Activated CD4-positive, alpha-beta T cell treated with anti-CD3 and anti-CD28 coated beads, Interleukin-2, Interleukin-4, amounts not matched to agents 100 ng/mL and 50 ng/mL, durations not matched to agents 16 hours and 8 hours (primary cell): Measurements from ENCODE around the gene MSTN.

Experiments used
- DNase-seq: peaks from one replicate; pipeline ENCODE4 v3.0.0-alpha.2; 2020; ENCODE audit warnings: low spot score

Gene MSTN

GRCh38 chr2:190062601-190063000 lies at the start of gene MSTN:
Gene MSTN, minus strand, starts transcription at chr2:190062729. Its CDS starts 133 bp downstream, at chr2:190062596.
- no peak for DNase-seq

- no peak for DNase-seq
Observed at GRCh38 chr2:190111166-190111565, 48.6 kb upstream of the MSTN start.

GRCh38 chr2:190110699-190111098 lies 48.2 kb upstream of the MSTN start:
- DNase-seq = no peak

GRCh38 chr2:190110131-190110530 lies 47.6 kb upstream of the MSTN start:
- DNase-seq = no peak

- DNase-seq = no peak
Observed at GRCh38 chr2:190107409-190107808, 44.9 kb upstream of the MSTN start.

GRCh38 chr2:190106783-190107182 lies 44.3 kb upstream of the MSTN start:
- DNase-seq = no peak

- no peak for DNase-seq
Observed at GRCh38 chr2:190105554-190105953, 43.0 kb upstream of the MSTN start.

- no peak for DNase-seq
Observed at GRCh38 chr2:190103144-190103543, 40.6 kb upstream of the MSTN start.

GRCh38 chr2:190099890-190100697 lies 37.6 kb upstream of the MSTN start:
- DNase-seq = no peak

GRCh38 chr2:190098851-190099250 lies 36.3 kb upstream of the MSTN start:
- no peak for DNase-seq

- no peak for DNase-seq
Observed at GRCh38 chr2:190097115-190097514, 34.6 kb upstream of the MSTN start.

- DNase-seq = no peak
Observed at GRCh38 chr2:190094316-190094871, 31.9 kb upstream of the MSTN start.

GRCh38 chr2:190093793-190094192 lies 31.3 kb upstream of the MSTN start:
- DNase-seq = no peak

GRCh38 chr2:190090148-190090547 lies 27.6 kb upstream of the MSTN start:
- no peak for DNase-seq

- DNase-seq = peak; percentile 59
Observed at GRCh38 chr2:190088917-190089316, 26.4 kb upstream of the MSTN start.

GRCh38 chr2:190084704-190085103 lies 22.2 kb upstream of the MSTN start:
- no peak for DNase-seq

GRCh38 chr2:190082118-190082517 lies 19.6 kb upstream of the MSTN start:
- DNase-seq = no peak

GRCh38 chr2:190080527-190081049 lies 18.1 kb upstream of the MSTN start:
- DNase-seq = no peak

- DNase-seq = peak; percentile 5
Observed at GRCh38 chr2:190079160-190079559, 16.6 kb upstream of the MSTN start.

- no peak for DNase-seq
Observed at GRCh38 chr2:190075623-190076022, 13.1 kb upstream of the MSTN start.

- peak; percentile 27 for DNase-seq
Observed at GRCh38 chr2:190069936-190070696, 7.6 kb upstream of the MSTN start.

- no peak for DNase-seq
Observed at GRCh38 chr2:190068764-190069163, 6.2 kb upstream of the MSTN start.

GRCh38 chr2:190065839-190066238 lies 3.3 kb upstream of the MSTN start:
- DNase-seq = no peak
